Liver (tissue), 9 donors: Measurements from ENCODE around the gene TTC9C. TPM values are rescaled to one million over a fixed set of nuclear protein-coding genes. Genes with fewer than 3 reads are reported as not detected.

Source experiments
- DNase-seq: peaks from one replicate; pipeline ENCODE4 v3.0.0-alpha.2; 2017; ENCODE audit warnings: low spot score
- H3K27ac ChIP-seq, 2 donors: one replicate each; pipeline ENCODE4 v1.7.0; 2013; ENCODE audit warnings: inconsistent platforms in 2 of 2, low read length in 2 of 2, control low read depth in 1 of 2, low read depth in 1 of 2, mild to moderate bottlenecking in 1 of 2
- H3K27me3 ChIP-seq, 4 donors: one replicate each; pipeline versions ENCODE4 v1.6.1 to v1.7.0; 2013; ENCODE audit warnings: low read length in 3 of 4, inconsistent platforms in 1 of 4, mild to moderate bottlenecking in 1 of 4, moderate library complexity in 1 of 4; ENCODE audit not compliant: control insufficient read depth in 4 of 4, insufficient read depth in 4 of 4
- H3K36me3 ChIP-seq, 4 donors: one replicate each; pipeline versions ENCODE4 v1.6.1 to v1.7.0; 2013; ENCODE audit warnings: low read length in 3 of 4, mild to moderate bottlenecking in 3 of 4, low read depth in 1 of 4, moderate library complexity in 1 of 4; ENCODE audit not compliant: control insufficient read depth in 4 of 4, insufficient read depth in 3 of 4
- H3K4me1 ChIP-seq, 4 donors: one replicate each; pipeline versions ENCODE4 v1.6.1 to v1.7.0; 2013; ENCODE audit warnings: low read length in 3 of 4, mild to moderate bottlenecking in 3 of 4, moderate library complexity in 1 of 4; ENCODE audit not compliant: control insufficient read depth in 4 of 4, insufficient read depth in 4 of 4
- H3K4me3 ChIP-seq, 3 donors: one replicate each; pipeline versions ENCODE4 v1.6.1 to v1.7.0; 2013; ENCODE audit warnings: low read length in 3 of 3, control low read depth in 1 of 3, low read depth in 1 of 3, mild to moderate bottlenecking in 1 of 3
- H3K9ac ChIP-seq, 2 donors: one replicate each; pipeline ENCODE4 v1.7.0; 2013; ENCODE audit warnings: low read length in 2 of 2, mild to moderate bottlenecking in 2 of 2, moderate library complexity in 2 of 2, control low read depth in 1 of 2, low read depth in 1 of 2
- H3K9me3 ChIP-seq, 4 donors: one replicate each; pipeline versions ENCODE4 v1.6.1 to v1.7.0; 2013; ENCODE audit warnings: low read length in 3 of 4; ENCODE audit not compliant: control insufficient read depth in 4 of 4
- ATF3 ChIP-seq: IDR thresholded peaks from 2 replicates; pipeline ENCODE4 v1.6.1; 2016; ENCODE audit warnings: antibody characterized with exemption
- CTCF ChIP-seq: fragments of 150-350 bp; IDR thresholded peaks from 2 replicates; pipeline ENCODE4 v1.5.1; 2017; ENCODE audit warnings: improper control_type of control experiment, low read depth, low read length; ENCODE audit not compliant: missing input control
- EGR1 ChIP-seq, 2 donors: IDR thresholded peaks; 2 replicates each; pipeline ENCODE4 v1.6.1; 2016 to 2018; ENCODE audit warnings: antibody characterized with exemption in 2 of 2, low read depth in 2 of 2
- FOXA1 ChIP-seq: IDR thresholded peaks from 2 replicates; pipeline ENCODE4 v1.6.1; 2016; ENCODE audit warnings: antibody characterized with exemption
- FOXA2 ChIP-seq: IDR thresholded peaks from 2 replicates; pipeline ENCODE4 v1.6.1; 2016; ENCODE audit warnings: antibody characterized with exemption
- GABPA ChIP-seq, 2 donors: IDR thresholded peaks in 1 of 2; conservative IDR thresholded peaks in 1 of 2; 2 replicates each; pipeline ENCODE4 v1.6.1; 2016; ENCODE audit warnings: antibody characterized with exemption in 2 of 2, mild to moderate bottlenecking in 1 of 2, moderate library complexity in 1 of 2
- HNF4G ChIP-seq: IDR thresholded peaks from 2 replicates; pipeline ENCODE4 v1.6.1; 2016; ENCODE audit warnings: antibody characterized with exemption
- MAX ChIP-seq: IDR thresholded peaks from 2 replicates; pipeline ENCODE4 v1.6.1; 2016; ENCODE audit warnings: antibody characterized with exemption
- RAD21 ChIP-seq, 2 donors: IDR thresholded peaks; 2 replicates each; pipeline ENCODE4 v1.6.1; 2016; ENCODE audit warnings: antibody characterized with exemption in 2 of 2, mild to moderate bottlenecking in 2 of 2
- REST ChIP-seq: IDR thresholded peaks from 2 replicates; pipeline ENCODE4 v1.6.1; 2016; ENCODE audit warnings: antibody characterized with exemption, mild to moderate bottlenecking
- RXRA ChIP-seq, 2 donors: IDR thresholded peaks; 2 replicates each; pipeline ENCODE4 v1.6.1; 2017 to 2018; ENCODE audit warnings: antibody characterized with exemption in 2 of 2, mild to moderate bottlenecking in 1 of 2
- SP1 ChIP-seq: IDR thresholded peaks from 2 replicates; pipeline ENCODE4 v1.6.1; 2018; ENCODE audit warnings: antibody characterized with exemption, mild to moderate bottlenecking
- TAF1 ChIP-seq: conservative IDR thresholded peaks from 2 replicates; pipeline ENCODE4 v1.6.1; 2016; ENCODE audit warnings: antibody characterized with exemption, mild to moderate bottlenecking
- YY1 ChIP-seq: IDR thresholded peaks from 2 replicates; pipeline ENCODE4 v1.6.1; 2016; ENCODE audit warnings: antibody characterized with exemption, mild to moderate bottlenecking
- ZBTB33 ChIP-seq: IDR thresholded peaks from 2 replicates; pipeline ENCODE4 v1.6.1; 2016; ENCODE audit warnings: antibody characterized with exemption
- WGBS: extraction: QIAGEN DNeasy Blood & Tissue Kit; methylation state at CpG from one replicate; pipeline ENCODE4 v1.1.7; 2013; 5-methylcytosine and 5-hydroxymethylcytosine counted together
- polyA plus RNA-seq, 2 donors: library from polyadenylated mRNA; stranded (reverse) in 1 of 2; unstranded in 1 of 2; fragments of 200-250 nt in 1 of 2; fragments of >200 nt in 1 of 2; fragmentation: Nextera tagmentation in 1 of 2; extraction: Ambion mirVana in 1 of 2; gene quantifications; one replicate each; pipeline versions ENCODE4 v1.2.1 to v1.2.3, GENCODE V29; 2013 to 2015
- total RNA-seq, 2 donors: library from RNA; depleted of rRNA; stranded (reverse); fragments of >200 nt; gene quantifications; one replicate each; pipeline ENCODE4 v1.2.3, GENCODE V29; 2014
- donor health status: healthy.
- donor health status: healthy.
- donor health status: healthy.
- donor health status: healthy.
- donor health status: healthy.

TTC9C gene
- total and polyA plus RNA-seq, 4 donors = 10.0 to 16.1 (median 13.0) TPM

GRCh38 chr11:62786318-62787004 lies 58.2 kb downstream of the TTC9C start:
- peak; percentile 93 for DNase-seq
- H3K36me3 ChIP-seq = peaks cover 0 to 20% (median 6%) of the 10 kb centered on the region in 4 donors
- H3K27me3 ChIP-seq = no peaks in the 10 kb centered on the region
- peak overlapping the region; percentile 85 to 92 (median 89) for H3K4me3 ChIP-seq
- no peak for TF ChIP-seq ATF3
- peak; percentile 94 for TF ChIP-seq CTCF
- TF ChIP-seq TAF1 = no peak
- no peak for TF ChIP-seq EGR1 (IDR thresholded peaks at IDR 0.05; ENCODE audit: low read depth in 2 of 2)
- TF ChIP-seq YY1 = no peak
- peak; percentile 72 to 80 for TF ChIP-seq RAD21 (IDR thresholded peaks at IDR 0.05)
- no peak for TF ChIP-seq GABPA (IDR thresholded peaks at IDR 0.05 in 1 of 2, conservative IDR thresholded peaks at IDR 0.05 in 1 of 2)
- TF ChIP-seq FOXA1 = no peak
- TF ChIP-seq REST = no peak
- TF ChIP-seq RXRA (IDR thresholded peaks at IDR 0.05) = peak in 1 of 2 donors; percentile 57
- TF ChIP-seq HNF4G = no peak
- no peak for TF ChIP-seq ZBTB33
- H3K9ac ChIP-seq = peak overlapping the region; percentile 4 to 69
- no peaks in the 10 kb centered on the region for H3K9me3 ChIP-seq
- 1% methylated on average over 51 of the region's 51 CpGs for WGBS
- H3K27ac ChIP-seq = peak overlapping the region; percentile 80 to 91
- peaks cover 2 to 44% (median 35%) of the 10 kb centered on the region in 4 donors for H3K4me1 ChIP-seq

GRCh38 chr11:62787005-62787759 lies 58.9 kb downstream of the TTC9C start, which contains the start of gene TMEM179B:
Gene TMEM179B (plus strand): TSS chr11:62787402. CDS start chr11:62787432, 30 bp downstream.
- Histone ChIP-seq H3K36me3 (peaks cover 0 to 14% (median 6%) of the 10 kb centered on the region in 4 donors), H3K9me3 (no peaks in the 10 kb centered on the region), H3K27ac (peak within 1 kb of the TSS; percentile 80 to 91), H3K27me3 (no peaks in the 10 kb centered on the region), H3K9ac (peak within 1 kb of the TSS; percentile 69 to 77), H3K4me1 (peaks cover 2 to 46% (median 37%) of the 10 kb centered on the region in 4 donors), H3K4me3 (peak within 1 kb of the TSS; percentile 85 to 92 (median 89))
- peak; percentile 98 for DNase-seq
- WGBS = under 1% methylated on average over 88 of the region's 88 CpGs
- peak; percentile 36 to 62 for TF ChIP-seq RAD21 (IDR thresholded peaks at IDR 0.05)
- TF ChIP-seq ATF3 = no peak
- peak; percentile 93 for TF ChIP-seq YY1
- peak; percentile 42 for TF ChIP-seq FOXA1
- TF ChIP-seq MAX = peak; percentile 59
- peak; percentile 82 for TF ChIP-seq REST
- TF ChIP-seq SP1 = peak; percentile 68
- peak; percentile 56 for TF ChIP-seq FOXA2
- TF ChIP-seq HNF4G = no peak
- TF ChIP-seq GABPA (IDR thresholded peaks at IDR 0.05 in 1 of 2, conservative IDR thresholded peaks at IDR 0.05 in 1 of 2) = peak; percentile 87 to 96
